Transverse colon (tissue), 4 donors: ENCODE data around the gene TNFRSF19. TPM values are rescaled to one million over a fixed set of nuclear protein-coding genes. Genes with fewer than 3 reads are reported as not detected.
A peak's percentile ranks its signal among the peaks of the same experiment; 100 is the strongest.

Experiments
- DNase-seq: peaks from one replicate; pipeline ENCODE4 v3.0.0-alpha.2; 2019
- H3K27ac ChIP-seq, 4 donors: fragments of 200-600 bp; sonication (generic); 2 replicates each; pipeline ENCODE4 v1.5.1; 2016 to 2018; ENCODE audit warnings: inconsistent platforms in 4 of 4
- H3K27me3 ChIP-seq: fragments of 200-600 bp; sonication (generic); 2 replicates; pipeline ENCODE4 v1.5.1; 2017; ENCODE audit warnings: inconsistent platforms
- H3K36me3 ChIP-seq, 4 donors: fragments of 200-600 bp; sonication (generic); 2 replicates each; pipeline ENCODE4 v1.5.1; 2017 to 2019; ENCODE audit warnings: inconsistent platforms in 4 of 4
- H3K4me1 ChIP-seq, 4 donors: fragments of 200-600 bp; sonication (generic); 2 replicates each; pipeline ENCODE4 v1.5.1; 2017 to 2020; ENCODE audit warnings: inconsistent platforms in 4 of 4
- H3K4me3 ChIP-seq, 4 donors: fragments of 200-600 bp; sonication (generic); 1 replicate in 1 of 4; 2 replicates in 3 of 4; pipeline versions ENCODE4 v1.5.1 to v1.6.1; 2017 to 2019; ENCODE audit warnings: inconsistent platforms in 4 of 4
- H3K9me3 ChIP-seq, 2 donors: fragments of 200-600 bp; sonication (generic); 2 replicates each; pipeline ENCODE4 v1.5.1; 2017 to 2019; ENCODE audit warnings: inconsistent platforms in 2 of 2
- CTCF ChIP-seq, 5 experiments: fragments of 200-600 bp in 3 of 5; fragments of 450-650 bp in 2 of 5; sonication (generic) in 3 of 5; IDR thresholded peaks; 1 replicate in 2 of 5; 2 replicates in 3 of 5; pipeline ENCODE4 v1.5.1; 2016 to 2017; ENCODE audit warnings: antibody characterized with exemption in 5 of 5, inconsistent platforms in 3 of 5, mild to moderate bottlenecking in 2 of 5, moderate library complexity in 1 of 5
- EP300 ChIP-seq: sonication (generic); formaldehyde crosslinking; IDR thresholded peaks from one replicate; pipeline ENCODE4 v1.6.1; 2017; ENCODE audit warnings: antibody characterized with exemption, low read depth
- POLR2A ChIP-seq: fragments of 450-650 bp; IDR thresholded peaks from one replicate; pipeline ENCODE4 v1.6.1; 2016; ENCODE audit warnings: antibody characterized with exemption, mild to moderate bottlenecking, moderate library complexity
- POLR2AphosphoS5 ChIP-seq, 3 donors: sonication (generic); formaldehyde crosslinking; IDR thresholded peaks; one replicate each; pipeline ENCODE4 v1.6.1; 2016; ENCODE audit warnings: antibody characterized with exemption in 3 of 3
- whole genome bisulfite sequencing, 2 donors: methylation state at CpG; one replicate each; pipeline ENCODE4 v1.1.5; 2018; ENCODE audit warnings: low coverage in 1 of 2; 5-methylcytosine and 5-hydroxymethylcytosine counted together
- in situ Hi-C, 4 donors: fragments of 200-750 bp; cut with MboI; loops; one replicate each; pipeline versions ENCODE4 v1.15.0 to v1.15.1; 2017; ENCODE audit warnings: low sequenced_read_pairs in 3 of 4, low pct_ligation_motif_present in 1 of 4, low pct_unique_long_range_greater_than_20kb in 1 of 4
- intact Hi-C: fragments of 100-400 bp; cut with DNase I; formaldehyde crosslinking; loops from one replicate; pipeline ENCODE4 v1.15.1; 2023; ENCODE audit warnings: low total_unique reads
- total RNA-seq, 4 donors: library from RNA; depleted of rRNA; stranded (reverse); fragments of >200 nt; gene quantifications; one replicate each; pipeline ENCODE4 v1.1.0, GENCODE V29; 2016

The TNFRSF19 gene
- total RNA-seq, 4 donors from 2014 or later = 0.80 to 1.3 (median 0.96) TPM; not detected in 1

DNA sequence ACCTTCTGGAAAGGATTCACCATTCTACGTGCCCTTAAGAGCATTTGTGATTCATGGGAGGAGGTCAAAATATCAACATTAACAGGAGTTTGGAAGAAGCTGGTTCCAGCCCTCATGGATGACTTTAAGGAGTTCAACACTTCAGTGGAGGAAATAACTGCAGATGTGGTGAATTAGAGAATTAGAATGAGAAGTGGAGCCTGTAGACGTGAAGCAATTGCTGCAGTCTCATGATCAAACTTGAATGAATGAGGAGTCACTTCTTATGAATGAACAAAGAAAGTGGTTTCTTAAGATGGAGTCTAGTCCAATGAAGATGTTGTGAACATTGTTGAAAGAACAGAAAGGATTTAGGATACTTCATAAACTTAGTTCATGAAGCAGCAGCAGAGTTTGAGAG lies 129.1 kb downstream of the TNFRSF19 start:
- H3K27ac ChIP-seq = no peak overlapping the region
- no peaks in the 10 kb centered on the region for H3K36me3 ChIP-seq
- intact Hi-C loops (no loop called here), in situ Hi-C loops (no loop called here)
- no peaks in the 10 kb centered on the region for H3K27me3 ChIP-seq
- no peak for DNase-seq
- 78 to 91% methylated on average over 2 of the region's 2 CpGs for WGBS, 2 donors
- no peaks in the 10 kb centered on the region for H3K9me3 ChIP-seq
- H3K4me1 ChIP-seq = no peaks in the 10 kb centered on the region
- no peak overlapping the region for H3K4me3 ChIP-seq
- TF ChIP-seq EP300 = no peak
- TF ChIP-seq POLR2A = no peak
- TF ChIP-seq POLR2AphosphoS5 (IDR thresholded peaks at IDR 0.05) = no peak
- TF ChIP-seq CTCF (IDR thresholded peaks at IDR 0.05) = no peak

DNA sequence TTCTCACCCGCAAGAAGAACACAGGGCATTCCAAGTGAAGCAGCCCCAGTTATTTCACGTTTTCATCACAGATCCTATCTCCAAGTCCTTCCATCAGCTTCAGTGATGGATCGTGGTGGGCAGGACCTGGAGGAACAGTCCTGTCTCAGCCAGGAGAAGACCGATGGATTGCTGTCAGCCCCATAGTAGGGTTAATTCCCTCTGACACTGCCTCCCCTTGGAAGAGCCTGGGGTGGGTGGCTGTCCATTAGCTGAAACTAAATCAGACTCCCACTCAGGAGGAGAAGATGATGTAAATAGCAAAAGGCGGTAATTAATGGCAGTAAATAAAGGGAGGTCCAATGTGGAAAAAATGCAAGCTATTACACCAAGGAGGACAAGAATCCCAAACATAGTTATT lies 131.0 kb downstream of the TNFRSF19 start:
- Histone ChIP-seq H3K4me3 (no peak overlapping the region), H3K27me3 (no peaks in the 10 kb centered on the region), H3K27ac (peak overlapping the region in 3 of 4 donors; percentile 34 to 49 (median 48)), H3K4me1 (no peaks in the 10 kb centered on the region), H3K9me3 (no peaks in the 10 kb centered on the region), H3K36me3 (no peaks in the 10 kb centered on the region)
- intact Hi-C loops = no loop called here
- DNase-seq = no peak
- TF ChIP-seq POLR2A = no peak
- TF ChIP-seq POLR2AphosphoS5 (IDR thresholded peaks at IDR 0.05) = no peak
- TF ChIP-seq CTCF (IDR thresholded peaks at IDR 0.05) = no peak
- no peak for TF ChIP-seq EP300
- in situ Hi-C loops = no loop called here
- WGBS, 2 donors = 80% methylated on average over 5 of the region's 5 CpGs; no CpG with 5 or more reads in 1 of the 2 donors

DNA sequence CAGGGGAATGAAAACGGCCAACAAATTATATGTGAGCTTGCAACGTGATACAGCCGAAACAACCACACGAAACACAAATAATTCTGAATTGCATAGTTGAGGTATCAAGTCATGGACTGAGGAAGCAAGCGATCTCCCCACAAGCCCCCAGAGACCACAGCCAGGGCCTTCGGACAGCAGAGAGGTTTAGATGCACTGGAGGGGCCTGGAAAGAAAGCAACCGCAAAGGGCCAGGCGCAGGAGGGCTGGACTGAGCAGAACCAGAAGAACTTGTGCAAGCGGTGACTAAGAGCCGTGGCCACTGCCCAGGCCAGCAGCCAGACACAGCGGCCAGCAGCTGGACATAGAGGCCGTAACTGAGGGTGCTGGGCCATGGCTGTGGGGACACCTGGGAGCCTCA lies 131.4 kb downstream of the TNFRSF19 start:
- Histone ChIP-seq H3K27me3 (no peaks in the 10 kb centered on the region), H3K27ac (peak overlapping the region in 2 of 4 donors; percentile 48 to 49), H3K9me3 (no peaks in the 10 kb centered on the region), H3K36me3 (no peaks in the 10 kb centered on the region), H3K4me1 (no peaks in the 10 kb centered on the region), H3K4me3 (no peak overlapping the region)
- peak; percentile 38 for DNase-seq
- in situ Hi-C loops = no loop called here
- WGBS, 2 donors = 83 to 90% methylated on average over 5 to 12 of the region's 12 CpGs
- no peak for TF ChIP-seq EP300
- no peak for TF ChIP-seq POLR2A
- TF ChIP-seq CTCF (IDR thresholded peaks at IDR 0.05) = no peak
- TF ChIP-seq POLR2AphosphoS5 (IDR thresholded peaks at IDR 0.05) = no peak
- intact Hi-C loops = no loop called here

GRCh38 chr13:23703246-23703860 lies 133.1 kb downstream of the TNFRSF19 start:
- no peak for DNase-seq
- no peak overlapping the region for H3K4me3 ChIP-seq
- no peaks in the 10 kb centered on the region for H3K4me1 ChIP-seq
- no peaks in the 10 kb centered on the region for H3K36me3 ChIP-seq
- TF ChIP-seq EP300 (no peak), POLR2A (no peak), POLR2AphosphoS5 (IDR thresholded peaks at IDR 0.05) (no peak), CTCF (IDR thresholded peaks at IDR 0.05) (no peak)
- H3K27me3 ChIP-seq = no peaks in the 10 kb centered on the region
- no peaks in the 10 kb centered on the region for H3K9me3 ChIP-seq
- intact Hi-C loops = no loop called here
- WGBS, 2 donors = 53 to 70% methylated on average over 3 to 11 of the region's 11 CpGs
- H3K27ac ChIP-seq = no peak overlapping the region
- in situ Hi-C loops = no loop called here
